GM18951 (cell line): ENCODE data around the gene FGF1.

Experiments
- POLR2A ChIP-seq: IDR thresholded peaks from 4 replicates; pipeline ENCODE4 v1.6.1; 2011; ENCODE audit warnings: mild to moderate bottlenecking; ENCODE audit not compliant: insufficient read length, insufficient read depth; ENCODE audit errors: extremely low read depth
- in situ Hi-C: fragments of 300-500 bp; cut with MboI; formaldehyde crosslinking; loops from one replicate; pipeline ENCODE4 v1.12.0; 2022; ENCODE audit warnings: low sequenced_read_pairs, mixed read lengths, inconsistent platforms; ENCODE audit not compliant: unreplicated experiment

Gene FGF1

DNA sequence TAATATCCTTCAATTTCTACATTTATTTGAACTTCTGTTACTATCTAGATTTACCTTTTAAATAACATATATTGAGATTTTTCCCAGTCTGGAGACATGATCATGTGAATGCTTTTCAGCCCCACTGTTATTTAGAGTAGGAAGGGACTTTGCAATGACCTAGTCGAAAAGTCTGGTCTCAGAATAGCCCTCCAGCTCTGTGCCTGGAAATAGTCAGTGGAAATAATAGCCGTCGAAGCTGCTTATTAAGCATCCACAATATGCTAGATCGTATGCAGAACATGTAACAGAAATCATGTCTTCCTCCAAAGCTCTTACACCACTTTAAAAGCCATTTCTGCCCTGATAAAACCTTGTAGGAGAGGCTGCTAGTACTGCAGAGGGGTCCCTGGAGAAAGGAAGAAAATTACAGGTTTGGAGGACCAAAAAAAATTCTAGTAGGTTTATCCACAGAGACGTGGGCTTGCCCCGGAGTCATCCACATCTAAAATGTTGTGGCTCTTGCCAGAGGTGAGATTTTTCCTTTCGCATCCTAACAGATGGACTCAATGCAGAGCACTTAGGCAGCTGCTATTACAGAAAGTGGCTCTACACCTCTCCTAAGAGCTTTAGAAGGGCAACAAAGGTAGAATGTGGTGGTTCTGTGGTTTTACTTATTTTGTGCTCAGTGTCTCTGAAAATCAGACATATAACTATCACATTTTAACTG is 2.5 kb upstream of the FGF1 start:
- no peak for TF ChIP-seq POLR2A
- in situ Hi-C loops = loop anchor here (25.0 kb wide), 1 partner anchor 526 kb away; no protein-coding TSS in a partner anchor

DNA sequence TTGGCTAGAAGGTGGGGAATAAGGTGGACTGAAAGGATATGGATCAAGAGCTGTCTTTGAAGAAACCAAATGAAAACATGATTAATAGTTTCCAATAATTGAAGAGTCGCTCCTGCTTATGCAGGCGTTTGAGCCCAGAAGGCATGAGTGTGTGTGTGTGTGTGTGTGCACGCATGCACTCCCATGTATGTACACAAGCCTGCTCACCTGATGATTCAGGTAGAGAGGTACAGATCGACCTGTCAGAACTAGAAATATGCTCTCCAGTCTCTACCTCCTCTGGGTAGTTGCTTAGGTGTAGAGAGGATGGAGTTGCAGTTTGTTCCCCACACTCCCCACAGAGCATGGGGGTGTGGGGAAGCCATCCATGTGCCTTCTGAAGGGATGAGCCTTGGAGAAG is 1.1 kb upstream of the FGF1 start:
- in situ Hi-C loops = loop anchor here (25.0 kb wide), 1 partner anchor 525 kb away; no protein-coding TSS in a partner anchor
- TF ChIP-seq POLR2A = no peak

DNA sequence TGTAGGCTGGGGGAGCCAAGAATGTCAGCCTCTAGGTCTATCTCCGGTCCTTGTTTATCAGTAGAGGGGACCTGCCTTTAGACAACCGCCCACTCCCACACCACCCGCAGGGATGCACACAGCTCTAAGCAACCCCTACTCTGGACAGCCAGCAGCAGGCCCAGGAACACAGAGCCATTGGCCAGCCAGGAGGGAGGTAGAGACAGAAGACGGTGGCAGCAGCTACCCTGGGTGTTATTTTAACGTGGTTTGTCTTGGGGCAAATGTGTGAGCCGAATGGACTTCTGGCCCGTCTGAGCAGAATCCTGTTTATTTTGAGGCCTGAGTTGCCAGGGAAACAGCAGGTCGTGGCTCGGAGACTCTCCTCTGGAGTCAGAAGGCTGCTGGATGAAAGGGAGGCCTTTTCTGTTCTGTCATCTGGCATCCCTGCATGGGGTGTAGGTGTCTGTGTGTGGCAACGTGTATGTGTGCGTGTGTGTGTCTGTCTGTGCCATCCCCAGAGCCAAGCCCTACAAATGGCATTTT is 382 bp upstream of the FGF1 start:
- TF ChIP-seq POLR2A = no peak
- in situ Hi-C loops = loop anchor here (25.0 kb wide), 1 partner anchor 524 kb away; no protein-coding TSS in a partner anchor

- no peak for TF ChIP-seq POLR2A
- in situ Hi-C loops = loop anchor here (25.0 kb wide), 1 partner anchor 522 kb away; no protein-coding TSS in a partner anchor
These were observed 1.3 kb downstream of the FGF1 start for GRCh38 chr5:142684508-142685041.

- no peak for TF ChIP-seq POLR2A
- in situ Hi-C loops = loop anchor here (25.0 kb wide), 1 partner anchor 522 kb away; no protein-coding TSS in a partner anchor
These were observed 1.9 kb downstream of the FGF1 start for GRCh38 chr5:142683881-142684505.

- no peak for TF ChIP-seq POLR2A
- in situ Hi-C loops = loop anchor here (25.0 kb wide), 1 partner anchor 521 kb away; no protein-coding TSS in a partner anchor
These were observed 2.8 kb downstream of the FGF1 start for GRCh38 chr5:142683116-142683515.

DNA sequence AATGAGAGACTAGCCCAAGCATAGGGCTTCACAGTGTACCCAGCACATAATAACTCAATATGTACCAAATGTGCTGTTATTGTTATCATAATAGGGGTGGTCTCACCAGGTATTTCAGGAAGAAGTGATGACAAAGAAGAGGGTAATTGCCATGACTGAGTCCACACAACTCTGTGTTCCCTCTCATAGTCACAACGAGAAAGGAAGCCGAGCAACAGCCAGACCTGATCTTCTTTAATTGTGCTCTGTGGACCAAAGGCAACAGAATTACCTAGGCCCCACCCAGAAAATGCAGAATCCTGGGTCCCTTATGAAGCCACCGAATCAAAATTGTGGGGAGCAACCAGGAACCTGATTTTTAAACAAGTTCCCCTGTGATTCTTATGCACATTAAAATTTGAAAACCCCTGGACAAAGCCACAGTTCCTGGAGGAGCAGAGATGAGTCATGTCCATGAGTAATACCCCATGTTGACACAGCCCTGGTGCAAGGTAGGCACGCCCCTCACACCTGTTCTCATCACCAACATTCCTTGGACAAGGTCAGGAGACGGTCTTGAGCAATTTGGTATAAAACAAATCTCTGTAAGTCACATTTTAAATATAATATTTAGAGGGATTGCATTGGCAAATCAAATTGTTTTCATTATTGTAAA is 5.2 kb downstream of the FGF1 start:
- in situ Hi-C loops = loop anchor here (25.0 kb wide), 1 partner anchor 518 kb away; no protein-coding TSS in a partner anchor
- TF ChIP-seq POLR2A = no peak

GRCh38 chr5:142679744-142680143 is 6.1 kb downstream of the FGF1 start:
- in situ Hi-C loops = loop anchor here (25.0 kb wide), 1 partner anchor 517 kb away; no protein-coding TSS in a partner anchor
- no peak for TF ChIP-seq POLR2A

DNA sequence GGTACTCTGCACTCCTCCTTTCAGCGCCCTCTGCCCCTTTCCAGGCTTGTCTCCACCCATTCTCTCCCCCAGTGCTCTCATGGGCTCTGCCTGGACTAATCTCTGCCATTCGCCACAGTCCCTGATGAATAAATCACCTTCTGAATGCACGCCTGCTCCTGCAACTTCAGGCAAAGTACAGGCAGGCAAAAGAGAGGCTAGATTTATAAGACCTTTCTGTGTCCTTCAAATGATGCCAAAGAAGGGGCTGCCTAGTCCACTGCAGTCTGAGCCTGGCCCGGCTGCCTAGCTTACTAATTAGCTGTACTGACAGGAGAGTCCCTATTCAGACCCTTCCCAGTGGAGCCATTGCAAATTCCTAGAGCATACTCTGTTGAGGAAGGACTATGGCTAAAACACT is 7.4 kb downstream of the FGF1 start:
- in situ Hi-C loops = loop anchor here (25.0 kb wide), 1 partner anchor 516 kb away; no protein-coding TSS in a partner anchor

DNA sequence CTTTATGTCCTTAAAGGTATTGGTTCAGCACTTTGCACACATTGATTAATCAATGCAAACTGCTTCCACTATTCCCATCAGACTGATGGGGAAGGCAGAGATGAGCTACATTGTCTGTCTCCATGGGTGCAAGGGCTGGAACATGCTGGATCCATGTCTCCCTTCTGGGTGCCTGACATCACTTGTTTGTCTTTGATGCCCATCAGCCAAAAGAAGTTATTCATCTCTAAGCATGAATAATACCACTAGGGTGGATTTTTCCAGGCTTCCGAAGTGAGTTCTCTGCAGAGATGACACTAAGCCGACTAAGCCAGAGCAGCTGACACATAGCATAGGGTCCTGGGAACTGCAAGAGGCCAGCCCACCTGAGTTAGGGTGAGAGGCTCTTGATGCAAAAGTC is 8.7 kb downstream of the FGF1 start:
- no peak for TF ChIP-seq POLR2A
- in situ Hi-C loops = loop anchor here (25.0 kb wide), 1 partner anchor 515 kb away; no protein-coding TSS in a partner anchor

More for the DNA sequence above, 7.4 kb downstream of the FGF1 start:
- no peak for TF ChIP-seq POLR2A

- TF ChIP-seq POLR2A = no peak
- in situ Hi-C loops = loop anchor here (25.0 kb wide), 1 partner anchor 514 kb away; no protein-coding TSS in a partner anchor
These were observed 9.6 kb downstream of the FGF1 start for GRCh38 chr5:142676318-142676717.
